A549 (cell line): Measurements from ENCODE around the gene TSHZ2.

Experiments used
- CEBPB ChIP-seq, 2 experiments: fragments of >200 bp in 1 of 2; sonication (Bioruptor Twin) in 1 of 2; formaldehyde crosslinking in 1 of 2; IDR thresholded peaks; 2 replicates each; pipeline ENCODE4 v1.6.1; 2012 to 2016
- CTCF ChIP-seq: fragments of >200 bp; sonication (Bioruptor Twin); formaldehyde crosslinking; IDR thresholded peaks from 3 replicates; pipeline ENCODE4 v1.5.1; 2016
- EP300 ChIP-seq, 2 experiments: fragments of >200 bp; sonication (Bioruptor Twin); formaldehyde crosslinking; IDR thresholded peaks; 2 replicates in 1 of 2; 3 replicates in 1 of 2; pipeline ENCODE4 v1.6.1; 2016 to 2017
- FOXS1 ChIP-seq: fragments of 250-450 bp; sonication (Bioruptor Pico); IDR thresholded peaks from 2 replicates; pipeline ENCODE4 v1.5.0; 2020; ENCODE audit warnings: mild to moderate bottlenecking, moderate library complexity
- JUN ChIP-seq, 2 experiments: fragments of >200 bp; sonication (Bioruptor Twin); formaldehyde crosslinking; IDR thresholded peaks; 2 replicates in 1 of 2; 3 replicates in 1 of 2; pipeline ENCODE4 v1.6.1; 2016 to 2017
- POLR2AphosphoS2 ChIP-seq: conservative IDR thresholded peaks from 2 replicates; pipeline ENCODE4 v1.6.1; 2012; ENCODE audit warnings: low read length, improper control_type of control experiment, inconsistent platforms
- RAD21 ChIP-seq, 2 experiments: fragments of >200 bp in 1 of 2; sonication (Bioruptor Twin) in 1 of 2; formaldehyde crosslinking in 1 of 2; IDR thresholded peaks in 1 of 2; conservative IDR thresholded peaks in 1 of 2; 2 replicates in 1 of 2; 3 replicates in 1 of 2; pipeline ENCODE4 v1.6.1; 2012 to 2018; ENCODE audit warnings: inconsistent platforms in 1 of 2
- RCOR1 ChIP-seq: fragments of 150-350 bp; IDR thresholded peaks from 2 replicates; pipeline ENCODE4 v1.6.1; 2014; ENCODE audit warnings: antibody characterized with exemption, low read length, low read depth
- REST ChIP-seq: fragments of 200-600 bp; sonication (generic); IDR thresholded peaks from 2 replicates; pipeline ENCODE4 v1.6.1; 2016; ENCODE audit warnings: antibody characterized with exemption, mild to moderate bottlenecking, moderate library complexity
- RNF2 ChIP-seq: fragments of 200-600 bp; sonication (generic); IDR thresholded peaks from 2 replicates; pipeline ENCODE4 v1.6.1; 2016; ENCODE audit warnings: low read depth, mild to moderate bottlenecking, antibody characterized with exemption, moderate library complexity, borderline replicate concordance
- ZNF302 ChIP-seq: fragments of 250-450 bp; sonication (Bioruptor Pico); IDR thresholded peaks from 2 replicates; pipeline ENCODE4 v1.9.0; 2021; ENCODE audit warnings: inconsistent platforms, mild to moderate bottlenecking, moderate library complexity

GRCh38 chr20:53074811-53075314 lies 102.7 kb downstream of the TSHZ2 start:
- TF ChIP-seq RNF2 (no peak), EP300 (IDR thresholded peaks at IDR 0.05) (no peak), CTCF (no peak), JUN (IDR thresholded peaks at IDR 0.05) (no peak), REST (no peak), POLR2AphosphoS2 (no peak), ZNF302 (CRISPR knock-in tag) (no peak), FOXS1 (no peak), CEBPB (IDR thresholded peaks at IDR 0.05) (no peak), RAD21 (conservative IDR thresholded peaks at IDR 0.05 in 1 of 2, IDR thresholded peaks at IDR 0.05 in 1 of 2) (no peak), RCOR1 (no peak)
